AG10803 (cell line): ENCODE data around the gene SUCLA2.
"Not testable (repeated sequence)": the region's sequence is repeated elsewhere in the genome, so short reads cannot be mapped to it uniquely, and the experiment has no call there.

Source experiments
- DNase-seq: peaks from one replicate; pipeline ENCODE4 v3.0.0; 2010; ENCODE audit warnings: low read depth
- H3K4me3 ChIP-seq: 2 replicates; pipeline ENCODE4 v1.5.1; 2011; ENCODE audit warnings: mild to moderate bottlenecking, low read length, control low read depth
- CTCF ChIP-seq: conservative IDR thresholded peaks from 2 replicates; pipeline ENCODE4 v1.5.1; 2011; ENCODE audit warnings: mild to moderate bottlenecking, low read length, control low read depth, inconsistent platforms

SUCLA2 gene

DNA sequence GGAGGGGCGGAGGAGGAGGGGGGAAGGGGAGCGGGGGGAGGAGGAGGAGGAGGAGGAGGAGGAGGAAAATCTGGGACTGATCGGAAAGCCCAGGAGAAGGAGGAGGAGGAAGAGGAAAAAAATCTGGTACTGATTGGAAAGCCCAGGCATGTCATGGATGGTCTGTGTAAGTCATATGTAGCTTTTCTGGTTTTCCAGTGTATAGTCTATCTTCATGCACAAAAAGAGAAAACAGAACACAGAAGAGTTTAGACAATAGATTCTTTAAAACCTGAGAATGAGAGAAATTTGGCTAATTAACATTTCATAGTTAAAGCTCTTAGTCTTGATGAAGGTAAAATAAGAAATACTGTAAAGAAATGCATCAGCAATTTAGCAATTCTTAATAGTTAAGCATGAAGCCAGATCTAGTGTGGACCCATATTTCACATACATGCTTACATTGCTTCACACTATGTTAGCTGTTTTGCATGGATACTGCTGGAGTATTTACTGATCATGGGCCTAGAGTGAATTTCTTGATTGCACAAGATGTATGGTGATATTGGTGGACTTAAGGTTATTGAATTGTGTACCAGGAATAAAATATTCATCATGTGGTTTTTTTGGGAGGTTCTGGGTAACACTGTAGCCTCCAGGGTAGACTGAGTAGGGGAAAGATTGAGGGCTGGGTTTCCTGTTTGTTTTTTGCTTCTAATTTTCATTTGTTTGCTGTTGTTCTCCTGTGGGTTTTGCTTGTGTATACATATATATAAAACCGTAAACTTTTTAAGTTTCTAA is 41.4 kb downstream of the SUCLA2 start:
- no peak for TF ChIP-seq CTCF
- DNase-seq = no peak
- H3K4me3 ChIP-seq = no peak overlapping the region

DNA sequence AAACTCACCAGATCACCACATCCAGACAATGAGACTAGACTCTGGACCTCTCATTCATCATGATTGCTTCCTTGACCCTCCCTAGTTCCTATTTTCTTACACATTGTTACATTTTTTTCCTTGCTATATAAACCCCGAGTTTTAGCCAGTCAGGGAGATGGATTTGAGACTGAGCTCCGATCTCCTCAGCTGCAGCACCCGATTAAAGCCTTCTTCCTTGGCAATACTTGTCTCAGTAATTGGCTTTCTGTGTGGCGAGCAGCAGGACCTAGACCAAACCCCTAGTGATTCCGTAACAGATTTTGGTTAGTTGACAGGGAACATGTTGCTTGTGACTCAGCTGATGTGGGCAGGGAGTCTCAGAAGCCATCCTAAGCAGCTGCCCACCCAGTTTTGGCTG is 44.0 kb downstream of the SUCLA2 start:
- TF ChIP-seq CTCF = no peak
- no peak overlapping the region for H3K4me3 ChIP-seq
- no peak for DNase-seq

DNA sequence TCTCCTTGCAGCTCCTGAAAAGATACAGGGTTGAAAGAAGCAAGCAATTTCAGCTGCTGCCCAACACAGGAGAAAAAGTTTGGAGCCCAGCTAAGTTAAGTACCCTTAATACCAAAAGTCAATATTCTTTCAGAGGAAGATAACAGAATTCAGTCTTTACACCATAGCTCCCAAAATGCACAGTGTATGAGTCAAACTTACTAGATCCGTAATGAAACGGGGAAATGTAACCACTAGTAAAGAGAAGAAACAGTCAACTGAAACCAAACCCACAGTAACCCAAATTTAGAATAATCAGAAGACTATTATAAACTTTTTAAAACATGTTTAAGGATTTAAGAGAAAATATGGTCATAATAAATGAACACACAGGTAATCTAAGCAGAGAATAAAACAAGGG is 45.2 kb downstream of the SUCLA2 start:
- H3K4me3 ChIP-seq = no peak overlapping the region
- DNase-seq = no peak
- TF ChIP-seq CTCF = no peak

- no peak overlapping the region for H3K4me3 ChIP-seq
- no peak for TF ChIP-seq CTCF
- no peak for DNase-seq
These were observed 51.3 kb downstream of the SUCLA2 start for GRCh38 chr13:47949799-47950198.

- TF ChIP-seq CTCF = no peak
These were observed 55.3 kb downstream of the SUCLA2 start for GRCh38 chr13:47945738-47946137.

DNA sequence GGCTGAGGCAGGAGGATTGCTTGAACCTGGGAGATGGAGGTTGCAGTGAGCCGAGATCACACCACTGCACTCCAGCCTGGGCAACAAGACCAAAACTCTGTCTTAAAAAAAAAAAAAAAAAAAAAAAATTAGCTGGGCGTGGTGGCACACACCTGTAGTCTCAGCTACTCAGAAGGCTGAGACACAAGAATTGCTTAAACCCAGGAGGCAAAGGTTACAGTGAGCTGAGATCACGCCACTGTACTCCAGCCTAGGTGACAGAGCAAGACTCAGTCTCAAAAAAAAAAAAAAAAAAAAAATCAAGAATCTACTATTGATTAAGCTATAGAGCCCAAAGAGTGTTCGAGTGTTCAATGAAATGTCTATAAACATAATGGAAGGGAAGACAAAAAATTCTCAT is 55.9 kb downstream of the SUCLA2 start:
- not testable (repeated sequence) for H3K4me3 ChIP-seq, DNase-seq

More at GRCh38 chr13:47945738-47946137, 55.3 kb downstream of the SUCLA2 start:
- DNase-seq = peak; percentile 44
- H3K4me3 ChIP-seq = no peak overlapping the region

DNA sequence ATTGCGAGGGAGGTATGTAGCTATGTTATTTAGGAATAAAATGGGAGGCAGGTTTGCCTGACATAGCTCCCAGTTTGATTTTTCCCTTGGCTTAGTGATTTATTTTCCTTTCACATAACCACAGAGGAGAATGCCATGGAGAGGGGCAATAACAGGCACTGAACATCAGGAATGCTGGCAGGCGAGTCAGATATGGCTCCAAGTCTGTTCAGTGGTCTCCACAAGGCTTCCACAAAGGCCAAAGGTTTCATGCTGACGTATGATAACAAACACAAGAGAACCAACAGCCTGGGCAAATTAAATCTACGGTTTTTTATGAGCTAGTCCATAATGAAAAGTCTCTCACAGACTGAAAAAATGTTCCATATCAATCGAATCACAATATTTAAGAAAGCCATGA is 66.7 kb downstream of the SUCLA2 start:
- TF ChIP-seq CTCF = no peak
- DNase-seq = no peak
- no peak overlapping the region for H3K4me3 ChIP-seq
